MG63 (cell line): Measurements from ENCODE around the gene POLD4. TPM values are rescaled to one million over a fixed set of nuclear protein-coding genes. Genes with fewer than 3 reads are reported as not detected.
A peak's percentile ranks its signal among the peaks of the same experiment; 100 is the strongest.

Source experiments
- DNase-seq: peaks from one replicate; pipeline ENCODE4 v3.0.0-alpha.2; 2020
- H3K27me3 ChIP-seq: fragments of 250-450 bp; sonication (Bioruptor Pico); 2 replicates; pipeline ENCODE4 v1.5.1; 2020; ENCODE audit warnings: mild to moderate bottlenecking, moderate library complexity
- H3K36me3 ChIP-seq: fragments of 250-450 bp; sonication (Bioruptor Pico); 2 replicates; pipeline ENCODE4 v1.5.1; 2020; ENCODE audit warnings: mild to moderate bottlenecking, moderate library complexity
- H3K4me3 ChIP-seq: fragments of 250-450 bp; sonication (Bioruptor Pico); 2 replicates; pipeline ENCODE4 v1.5.1; 2020; ENCODE audit warnings: mild to moderate bottlenecking, moderate library complexity
- H3K9me3 ChIP-seq: fragments of 250-450 bp; sonication (Bioruptor Pico); 2 replicates; pipeline ENCODE4 v1.5.1; 2020; ENCODE audit warnings: mild to moderate bottlenecking, moderate library complexity
- total RNA-seq: library from RNA; depleted of rRNA; stranded (reverse); fragments of >200 nt; shearing (Covaris generic); gene quantifications from 2 replicates; pipeline ENCODE4 v1.2.3, GENCODE V29; 2014; ENCODE audit warnings: low replicate concordance; rRNA removed

POLD4 gene
- total RNA-seq, 1 experiment from 2014 or later, result 17.3 TPM

DNA sequence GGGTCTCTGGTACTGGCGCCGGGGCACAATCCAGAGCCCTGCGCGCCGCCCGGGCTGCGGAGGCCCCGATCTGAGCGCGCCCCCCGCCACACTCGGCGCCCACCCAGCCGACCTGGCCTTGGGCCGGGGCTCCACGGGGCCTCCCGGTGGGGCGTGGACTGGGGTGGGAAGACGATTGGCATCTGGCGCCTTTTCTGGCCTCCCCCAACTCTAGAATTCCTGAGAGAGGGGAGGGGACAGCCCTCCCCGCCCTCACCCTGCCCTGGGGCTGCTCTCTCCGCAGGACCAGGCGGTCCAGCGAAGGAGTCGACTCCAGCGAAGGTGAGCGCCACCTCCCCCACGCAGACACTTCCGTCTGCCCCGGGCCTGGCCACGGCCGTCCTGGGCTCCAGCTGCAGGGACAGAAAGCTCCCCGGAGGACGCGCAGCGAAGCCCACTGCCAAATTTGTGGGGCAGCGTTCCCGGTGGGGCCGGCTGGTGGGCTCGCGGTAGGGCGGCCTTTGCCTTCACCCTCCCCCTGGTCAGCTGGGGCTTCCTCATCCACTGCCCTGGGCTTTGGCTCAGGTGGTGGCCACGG lies 49.4 kb downstream of the POLD4 start:
- H3K36me3 ChIP-seq, result peaks cover 10% of the 10 kb centered on the region
- DNase-seq, result no peak
- H3K9me3 ChIP-seq, result no peaks in the 10 kb centered on the region
- no peaks in the 10 kb centered on the region for H3K27me3 ChIP-seq
- peak overlapping the region; percentile 83 for H3K4me3 ChIP-seq

DNA sequence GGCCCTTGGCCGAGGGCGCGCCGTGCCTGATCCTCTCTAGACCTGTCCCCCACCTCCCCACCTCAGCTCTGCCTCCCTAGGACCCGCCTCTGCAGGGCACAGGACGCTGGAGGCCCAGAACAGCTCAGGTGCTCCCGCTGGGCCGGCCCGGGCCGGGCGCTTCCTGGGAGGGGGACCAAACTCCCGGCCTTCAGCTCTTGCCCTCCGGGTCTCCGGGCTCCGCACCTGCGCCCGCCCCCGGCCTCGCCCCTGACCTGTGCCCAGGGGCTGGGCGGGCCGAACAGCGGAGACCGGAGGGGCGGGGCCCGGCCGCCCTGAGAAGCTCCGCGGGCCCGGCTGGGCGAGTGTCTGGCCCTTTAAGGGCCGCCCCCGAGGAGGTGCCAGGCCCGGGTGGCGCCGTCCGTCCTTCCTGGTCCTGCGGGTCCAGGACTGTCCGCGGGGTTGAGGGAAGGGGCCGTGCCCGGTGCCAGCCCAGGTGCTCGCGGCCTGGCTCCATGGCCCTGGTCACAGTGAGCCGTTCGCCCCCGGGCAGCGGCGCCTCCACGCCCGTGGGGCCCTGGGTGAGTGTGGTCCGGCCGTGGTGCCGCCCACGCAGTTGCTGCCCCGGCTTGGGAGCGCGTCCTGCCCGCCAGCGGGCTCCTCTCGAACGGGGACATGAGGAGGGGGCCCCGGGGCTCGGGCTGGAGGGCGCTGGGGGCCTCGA lies 50.1 kb downstream of the POLD4 start, which contains the start of gene SSH3:
Gene SSH3, plus strand, starts transcription at position 399 of the 703 bp plus-strand sequence. Its CDS starts 96 bp downstream, at position 495.
- Histone ChIP-seq H3K4me3 (peak within 1 kb of the TSS; percentile 83), H3K36me3 (peaks cover 16% of the 10 kb centered on the region), H3K9me3 (no peaks in the 10 kb centered on the region), H3K27me3 (no peaks in the 10 kb centered on the region)
- DNase-seq, result peak; percentile 75

DNA sequence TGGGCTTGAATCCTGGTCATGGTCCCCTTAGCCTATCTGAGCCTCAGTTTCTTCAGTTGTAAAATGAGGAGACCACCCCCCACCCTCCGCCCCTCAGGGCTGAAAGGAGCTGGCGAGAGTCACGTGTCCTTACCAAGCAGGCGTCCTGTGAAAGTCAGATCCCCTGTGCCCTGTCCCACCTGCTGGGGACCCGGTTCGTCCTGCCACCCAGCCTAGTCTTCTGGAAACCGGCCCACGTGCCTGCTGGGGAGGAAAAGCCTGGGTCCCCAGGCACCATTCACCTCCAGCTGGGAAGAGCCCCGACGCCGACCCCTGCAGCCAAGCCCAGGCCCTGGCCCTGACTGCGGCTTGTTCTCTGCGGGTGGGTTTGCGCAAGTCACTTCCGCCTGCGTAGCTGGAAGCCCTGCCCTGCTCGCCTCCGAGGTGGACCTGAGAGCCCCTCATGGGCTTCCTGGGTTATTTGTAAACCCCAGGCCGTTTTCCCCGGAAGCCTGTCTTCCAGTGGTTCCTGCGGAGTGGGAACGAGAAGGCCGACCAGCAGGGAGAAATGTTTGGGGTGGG lies 50.7 kb downstream of the POLD4 start:
- H3K4me3 ChIP-seq, result peak overlapping the region; percentile 83
- no peak for DNase-seq
- no peaks in the 10 kb centered on the region for H3K27me3 ChIP-seq
- no peaks in the 10 kb centered on the region for H3K9me3 ChIP-seq
- H3K36me3 ChIP-seq, result peaks cover 18% of the 10 kb centered on the region

DNA sequence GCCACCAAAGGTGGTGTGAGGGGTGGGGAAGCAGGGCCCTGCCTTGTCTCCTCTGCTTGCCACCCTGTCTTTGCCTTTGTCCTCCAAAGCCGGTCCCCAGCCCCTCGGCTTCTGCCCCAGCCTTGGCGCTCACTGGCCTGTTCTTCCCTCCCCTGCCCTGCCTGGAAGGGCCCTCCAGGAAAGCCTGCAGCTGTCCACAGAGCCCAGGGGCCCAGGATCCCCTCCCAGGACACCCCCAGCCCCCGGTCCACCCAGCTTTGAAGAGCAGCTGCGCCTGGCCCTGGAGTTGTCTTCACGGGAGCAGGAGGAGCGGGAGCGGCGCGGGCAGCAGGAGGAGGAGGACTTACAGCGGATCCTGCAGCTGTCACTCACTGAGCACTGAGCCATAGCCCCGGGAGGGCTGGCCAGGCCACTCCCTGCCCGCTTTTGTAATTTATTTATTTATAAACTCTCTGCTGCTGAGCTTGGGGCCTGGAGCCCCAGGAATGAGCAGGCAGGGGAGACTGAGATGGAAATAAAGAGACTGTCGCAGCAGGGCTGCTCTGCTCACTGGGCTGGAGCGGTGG lies 51.3 kb downstream of the POLD4 start:
- no peak for DNase-seq
- no peaks in the 10 kb centered on the region for H3K27me3 ChIP-seq
- no peaks in the 10 kb centered on the region for H3K9me3 ChIP-seq
- H3K4me3 ChIP-seq, result no peak overlapping the region
- peaks cover 18% of the 10 kb centered on the region for H3K36me3 ChIP-seq

DNA sequence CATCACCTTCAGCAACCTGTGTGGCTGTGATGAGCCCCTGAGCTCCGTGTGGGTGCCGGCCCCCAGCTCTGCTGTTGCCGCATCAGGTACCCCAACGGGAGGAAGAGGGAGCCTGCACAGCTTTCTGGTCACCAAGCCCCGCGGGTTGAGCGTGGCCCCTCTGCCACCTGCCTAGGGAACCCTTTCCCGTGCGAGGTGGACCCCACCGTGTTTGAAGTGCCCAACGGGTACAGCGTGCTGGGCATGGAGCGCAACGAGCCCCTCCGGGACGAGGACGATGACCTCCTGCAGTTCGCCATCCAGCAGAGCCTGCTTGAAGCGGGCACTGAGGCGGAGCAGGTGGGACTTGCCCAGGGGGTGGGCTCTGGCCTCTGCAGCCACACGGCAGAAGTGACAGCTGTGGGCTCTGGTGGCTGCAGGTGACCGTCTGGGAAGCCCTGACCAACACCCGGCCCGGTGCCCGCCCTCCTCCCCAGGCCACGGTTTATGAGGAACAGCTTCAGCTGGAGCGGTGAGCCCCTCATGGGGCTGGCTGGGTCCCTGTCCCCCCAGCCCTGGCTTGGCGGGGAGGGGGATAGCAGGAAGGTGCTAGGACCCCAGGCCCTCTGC lies 51.9 kb downstream of the POLD4 start:
- no peak for DNase-seq
- H3K36me3 ChIP-seq, result peaks cover 24% of the 10 kb centered on the region
- no peaks in the 10 kb centered on the region for H3K9me3 ChIP-seq
- H3K27me3 ChIP-seq, result no peaks in the 10 kb centered on the region
- H3K4me3 ChIP-seq, result no peak overlapping the region

Other genes starting within 250 kb of the POLD4 start
- 11.8 and 16.7 TPM in 2 replicates for gene KDM2A, start 234.3 kb downstream of the POLD4 start, total RNA-seq
- 24.2 and 31.8 TPM in 2 replicates for gene GRK2, start 87.1 kb downstream of the POLD4 start, total RNA-seq
- gene ANKRD13D, start 64.2 kb downstream of the POLD4 start, total RNA-seq, result 17.2 and 25.8 TPM in 2 replicates
- 3.8 and 5.1 TPM in 2 replicates for gene SSH3, start 50.0 kb downstream of the POLD4 start, total RNA-seq
- 6.4 and 7.7 TPM in 2 replicates for gene CLCF1, start 20.1 kb upstream of the POLD4 start, total RNA-seq
- 1.7 and 17.6 TPM in 2 replicates for gene RAD9A, start 38.4 kb upstream of the POLD4 start, total RNA-seq
- 244 and 262 TPM in 2 replicates for gene PPP1CA, start 48.3 kb upstream of the POLD4 start, total RNA-seq
- not detected in 2 replicates for gene TBC1D10C, start 50.5 kb upstream of the POLD4 start, total RNA-seq
- not detected in 2 replicates for gene CARNS1, start 62.1 kb upstream of the POLD4 start, total RNA-seq
- gene RPS6KB2, start 74.9 kb upstream of the POLD4 start, total RNA-seq, result 77.9 and 121 TPM in 2 replicates
- gene PTPRCAP, start 84.1 kb upstream of the POLD4 start, total RNA-seq, result not detected in 2 replicates
- 58.3 and 96.9 TPM in 2 replicates for gene CORO1B, start 89.9 kb upstream of the POLD4 start, total RNA-seq
- gene GPR152, start 99.2 kb upstream of the POLD4 start, total RNA-seq, result not detected in 2 replicates
- 0.26 and 3.0 TPM in 2 replicates for gene CABP4, start 101.8 kb upstream of the POLD4 start, total RNA-seq
- gene TMEM134, start 115.7 kb upstream of the POLD4 start, total RNA-seq, result 39.4 and 44.2 TPM in 2 replicates
- 85.1 and 122 TPM in 2 replicates for gene AIP, start 129.5 kb upstream of the POLD4 start, total RNA-seq
- gene PITPNM1, start 151.8 kb upstream of the POLD4 start, total RNA-seq, result 5.5 and 18.9 TPM in 2 replicates
- gene CDK2AP2, start 154.6 kb upstream of the POLD4 start, total RNA-seq, result 14.1 and 14.8 TPM in 2 replicates
- not detected in 2 replicates for gene CABP2, start 169.9 kb upstream of the POLD4 start, total RNA-seq
- gene GSTP1, start 230.3 kb upstream of the POLD4 start, total RNA-seq, result 280 and 743 TPM in 2 replicates